Activated T-cell treated with anti-CD3 and anti-CD28 coated beads, Interleukin-2, amount 50 U/mL, for 4 hours (primary cell): ENCODE data around the gene SLC4A11. TPM values are rescaled to one million over a fixed set of nuclear protein-coding genes. Genes with fewer than 3 reads are reported as not detected.
"Not testable (repeated sequence)": the region's sequence is repeated elsewhere in the genome, so short reads cannot be mapped to it uniquely, and the experiment has no call there.

Source experiments
- ATAC-seq, 2 donors: fragments of 200-7000 bp; cut with Tn5 transposase; one replicate each; pipeline ENCODE4 v1.10.0; 2021
- DNase-seq: peaks from one replicate; pipeline ENCODE4 v3.0.0-alpha.2; 2020
- H3K27me3 Mint-ChIP-seq: one replicate; pipeline ENCODE4 v1.8.0; 2021; ENCODE audit warnings: low read depth, mixed read lengths
- H3K36me3 Mint-ChIP-seq: one replicate; pipeline ENCODE4 v1.8.0; 2022; ENCODE audit warnings: mixed read lengths; ENCODE audit not compliant: insufficient read depth
- H3K4me1 Mint-ChIP-seq: one replicate; pipeline ENCODE4 v1.8.0; 2021; ENCODE audit warnings: low read depth, mixed read lengths
- H3K4me3 Mint-ChIP-seq: one replicate; pipeline ENCODE4 v1.8.0; 2021; ENCODE audit warnings: mild to moderate bottlenecking, moderate library complexity, mixed read lengths
- H3K9me3 Mint-ChIP-seq: one replicate; pipeline ENCODE4 v1.8.0; 2021; ENCODE audit warnings: mixed read lengths
- total RNA-seq, 3 donors: library from RNA; stranded (reverse); gene quantifications; one replicate each; pipeline ENCODE4 v1.2.1, GENCODE V29; 2021

SLC4A11 gene
- total RNA-seq, 3 donors from 2014 or later, result 1.3 to 3.1 (median 1.4) TPM

DNA sequence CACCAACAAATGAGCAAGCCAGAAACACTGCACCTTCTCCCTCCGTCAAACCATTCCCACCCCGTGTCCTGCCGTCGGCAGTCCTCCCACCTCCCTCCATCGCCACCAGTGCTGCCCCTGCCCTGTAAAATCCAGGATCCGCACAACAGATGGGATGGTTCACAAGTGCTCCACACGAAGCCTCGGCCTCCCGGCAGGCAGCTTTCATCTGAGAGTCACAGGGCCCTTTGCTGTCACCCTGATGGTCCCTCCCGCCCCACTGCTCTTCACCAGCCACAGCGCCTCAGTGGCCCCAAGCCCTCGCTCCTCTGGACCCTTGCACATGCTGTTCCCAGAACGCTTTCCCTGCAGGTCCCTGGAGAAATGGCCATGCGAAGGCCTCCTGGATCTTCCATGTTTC lies 12.1 kb downstream of the SLC4A11 start:
- H3K4me3 Mint-ChIP-seq, result no peak overlapping the region
- H3K27me3 Mint-ChIP-seq, result no peaks in the 10 kb centered on the region
- H3K9me3 Mint-ChIP-seq, result no peaks in the 10 kb centered on the region
- no peaks in the 10 kb centered on the region for H3K36me3 Mint-ChIP-seq
- ATAC-seq (no peak), DNase-seq (no peak)
- H3K4me1 Mint-ChIP-seq, result peaks cover 10% of the 10 kb centered on the region

DNA sequence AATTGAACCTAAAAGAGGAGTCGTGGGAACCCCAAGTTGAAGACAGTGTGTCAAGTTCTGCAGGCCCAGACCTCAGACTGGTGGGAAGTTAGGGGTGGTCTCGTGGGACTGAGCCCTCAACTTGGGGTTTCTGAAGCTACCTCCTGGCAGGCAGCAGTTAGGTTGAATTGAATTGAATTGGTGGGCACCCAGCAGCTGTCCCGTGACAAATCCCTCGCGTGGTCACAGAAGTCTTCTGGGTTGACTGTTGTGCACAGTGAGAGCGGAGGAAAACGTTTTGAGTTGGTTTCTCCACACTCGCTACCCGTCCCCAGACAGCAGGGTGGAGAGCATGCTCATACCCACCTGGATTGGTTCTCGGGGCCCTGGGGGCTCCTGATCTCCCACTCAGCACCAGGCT lies 12.9 kb downstream of the SLC4A11 start:
- Mint-ChIP-seq H3K27me3 (no peaks in the 10 kb centered on the region), H3K9me3 (no peaks in the 10 kb centered on the region), H3K36me3 (peaks cover 8% of the 10 kb centered on the region), H3K4me1 (peaks cover 10% of the 10 kb centered on the region), H3K4me3 (no peak overlapping the region)
- ATAC-seq (no peak), DNase-seq (no peak)

DNA sequence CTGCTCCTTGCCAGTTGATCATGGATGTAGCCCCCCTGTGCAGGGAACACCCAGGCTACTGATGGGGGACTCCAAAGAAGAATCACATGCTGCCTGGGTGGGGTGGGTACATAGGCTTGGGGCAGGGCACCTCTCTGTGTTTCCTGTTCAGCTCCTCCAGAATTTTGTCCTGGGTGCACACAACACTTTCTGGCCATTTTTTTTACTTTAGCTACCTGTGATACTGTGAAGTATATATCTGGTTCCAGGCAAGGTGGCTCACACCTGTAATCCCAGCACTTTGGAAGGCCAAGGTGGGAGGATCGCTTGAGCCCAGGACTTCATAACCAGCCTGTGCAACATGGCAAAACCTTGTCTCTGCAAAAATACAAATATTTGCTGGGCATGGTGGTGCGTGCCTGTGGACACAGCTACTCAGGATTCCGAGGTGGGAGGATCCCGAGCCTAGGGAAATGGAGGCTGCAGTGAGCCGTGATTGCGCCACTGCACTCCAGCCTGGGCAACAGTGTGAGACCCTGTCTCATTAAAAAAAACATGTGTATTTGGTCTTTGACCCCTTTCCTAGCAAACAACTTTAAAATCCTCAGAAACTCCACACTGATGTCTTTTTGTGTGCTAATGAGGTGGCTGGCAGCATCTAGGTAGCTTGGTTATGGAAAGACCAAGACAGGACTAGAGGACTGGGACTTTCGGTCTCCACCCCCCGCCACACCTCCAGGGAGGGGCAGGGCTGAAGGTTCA lies 14.1 kb downstream of the SLC4A11 start:
- peaks cover 8% of the 10 kb centered on the region for H3K36me3 Mint-ChIP-seq
- ATAC-seq (no peak), DNase-seq (no peak)
- no peak overlapping the region for H3K4me3 Mint-ChIP-seq
- no peaks in the 10 kb centered on the region for H3K27me3 Mint-ChIP-seq
- H3K9me3 Mint-ChIP-seq, result no peaks in the 10 kb centered on the region
- peaks cover 10% of the 10 kb centered on the region for H3K4me1 Mint-ChIP-seq

DNA sequence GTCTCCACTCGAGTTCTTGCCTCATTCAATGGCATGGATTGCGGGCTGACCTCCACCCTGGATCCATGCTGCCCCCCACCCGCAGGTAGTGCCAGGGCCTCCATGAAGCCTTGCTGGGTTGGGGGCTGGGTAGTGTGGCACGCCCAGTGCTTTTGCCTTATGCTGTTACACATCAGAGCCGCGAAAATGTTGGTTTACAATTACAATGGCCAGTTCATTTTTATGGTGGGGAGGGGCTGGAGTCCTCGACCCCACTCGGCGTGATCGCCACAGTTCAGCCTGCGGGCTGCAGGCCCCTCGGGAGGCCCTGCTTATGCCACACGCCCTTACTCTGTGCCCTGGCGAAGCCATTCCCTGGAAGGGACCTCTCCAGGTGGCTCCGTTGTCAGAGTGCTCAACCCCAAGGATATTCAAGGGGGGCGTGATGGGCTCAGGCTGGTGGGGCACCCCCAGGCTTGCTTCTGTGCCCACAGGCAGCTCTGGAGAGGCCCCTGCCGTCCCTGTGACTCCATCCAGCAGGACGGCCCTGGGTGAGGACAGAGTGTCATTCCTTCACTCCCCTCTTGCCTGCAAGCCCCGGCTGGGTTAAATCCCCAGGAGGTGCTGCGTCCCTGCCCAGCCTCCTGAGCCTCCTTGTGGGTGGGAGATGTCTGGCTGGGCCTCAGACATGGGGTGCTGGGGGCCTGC lies 14.9 kb downstream of the SLC4A11 start:
- DNase-seq (no peak), ATAC-seq (no peak)
- Mint-ChIP-seq H3K27me3 (no peaks in the 10 kb centered on the region), H3K4me3 (no peak overlapping the region), H3K9me3 (no peaks in the 10 kb centered on the region), H3K4me1 (peaks cover 10% of the 10 kb centered on the region), H3K36me3 (peaks cover 8% of the 10 kb centered on the region)

DNA sequence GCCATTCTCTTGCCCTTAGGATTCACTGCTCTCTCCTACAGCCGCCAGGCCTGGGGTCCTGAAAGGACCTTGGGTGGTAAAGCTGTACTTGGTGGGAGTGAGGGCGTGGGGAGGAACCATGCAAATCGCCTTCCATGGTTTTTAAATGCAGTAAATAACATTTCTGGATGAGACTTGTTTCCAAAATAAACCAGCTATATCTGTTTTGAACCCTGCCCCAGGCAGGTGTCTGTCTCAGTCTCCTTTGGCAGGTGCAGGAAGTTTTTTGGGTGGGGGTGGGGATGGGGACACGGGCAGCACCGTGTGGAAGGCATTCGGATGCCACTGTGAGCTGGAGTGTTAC lies 15.4 kb downstream of the SLC4A11 start:
- H3K4me1 Mint-ChIP-seq, result peaks cover 10% of the 10 kb centered on the region
- H3K36me3 Mint-ChIP-seq, result peaks cover 8% of the 10 kb centered on the region
- ATAC-seq (no peak), DNase-seq (no peak)
- H3K4me3 Mint-ChIP-seq, result no peak overlapping the region
- no peaks in the 10 kb centered on the region for H3K9me3 Mint-ChIP-seq
- H3K27me3 Mint-ChIP-seq, result no peaks in the 10 kb centered on the region

DNA sequence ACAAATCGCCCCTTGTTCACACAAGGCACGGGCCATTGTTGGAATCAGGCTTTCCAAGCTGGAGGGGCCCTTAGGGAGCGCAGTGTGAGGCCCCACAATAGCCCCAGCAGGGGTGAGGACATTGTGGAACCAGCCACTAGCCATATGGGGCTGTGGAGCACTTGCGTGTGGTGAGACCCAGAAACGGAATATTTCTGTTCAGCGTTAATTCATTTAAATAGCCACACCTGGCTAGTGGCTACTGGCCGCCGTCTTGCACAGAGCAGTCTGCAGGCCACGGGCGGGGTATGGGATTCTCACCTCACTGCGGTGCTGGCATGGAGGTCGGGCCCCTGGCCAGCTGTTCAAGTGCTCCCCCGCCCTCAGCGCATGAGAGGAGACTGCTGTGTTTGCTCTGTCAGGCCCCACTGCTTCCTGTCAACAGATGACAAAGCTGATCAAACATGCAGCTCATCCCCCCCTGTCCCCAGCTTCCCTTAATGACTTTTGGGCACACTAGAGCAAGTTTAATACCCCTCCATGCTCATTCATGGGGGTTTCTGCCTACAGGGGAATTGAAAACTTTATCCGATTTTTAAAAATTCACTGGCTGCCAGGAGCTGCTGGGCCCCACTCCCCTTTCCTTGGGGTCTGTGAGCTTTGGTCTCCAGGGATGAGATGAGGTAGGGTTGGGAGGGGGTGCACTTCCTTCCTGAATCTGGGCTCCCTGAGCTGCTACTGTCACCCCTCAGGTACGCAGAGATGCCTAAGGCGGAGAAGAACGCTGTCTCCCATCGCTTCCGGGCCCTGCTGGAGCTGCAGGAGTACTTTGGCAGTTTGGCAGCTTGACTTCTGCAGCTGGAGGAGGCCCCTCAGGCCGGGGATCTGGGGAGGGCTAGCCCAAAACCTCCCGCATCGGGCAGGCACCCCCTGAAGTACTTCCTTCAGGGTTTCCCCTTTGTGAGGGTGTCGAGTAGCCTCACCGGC lies 16.1 kb downstream of the SLC4A11 start:
- DNase-seq (no peak), ATAC-seq (peak; percentile 70 to 71)
- no peak overlapping the region for H3K4me3 Mint-ChIP-seq
- peaks cover 8% of the 10 kb centered on the region for H3K36me3 Mint-ChIP-seq
- H3K4me1 Mint-ChIP-seq, result peaks cover 10% of the 10 kb centered on the region
- no peaks in the 10 kb centered on the region for H3K9me3 Mint-ChIP-seq
- no peaks in the 10 kb centered on the region for H3K27me3 Mint-ChIP-seq

DNA sequence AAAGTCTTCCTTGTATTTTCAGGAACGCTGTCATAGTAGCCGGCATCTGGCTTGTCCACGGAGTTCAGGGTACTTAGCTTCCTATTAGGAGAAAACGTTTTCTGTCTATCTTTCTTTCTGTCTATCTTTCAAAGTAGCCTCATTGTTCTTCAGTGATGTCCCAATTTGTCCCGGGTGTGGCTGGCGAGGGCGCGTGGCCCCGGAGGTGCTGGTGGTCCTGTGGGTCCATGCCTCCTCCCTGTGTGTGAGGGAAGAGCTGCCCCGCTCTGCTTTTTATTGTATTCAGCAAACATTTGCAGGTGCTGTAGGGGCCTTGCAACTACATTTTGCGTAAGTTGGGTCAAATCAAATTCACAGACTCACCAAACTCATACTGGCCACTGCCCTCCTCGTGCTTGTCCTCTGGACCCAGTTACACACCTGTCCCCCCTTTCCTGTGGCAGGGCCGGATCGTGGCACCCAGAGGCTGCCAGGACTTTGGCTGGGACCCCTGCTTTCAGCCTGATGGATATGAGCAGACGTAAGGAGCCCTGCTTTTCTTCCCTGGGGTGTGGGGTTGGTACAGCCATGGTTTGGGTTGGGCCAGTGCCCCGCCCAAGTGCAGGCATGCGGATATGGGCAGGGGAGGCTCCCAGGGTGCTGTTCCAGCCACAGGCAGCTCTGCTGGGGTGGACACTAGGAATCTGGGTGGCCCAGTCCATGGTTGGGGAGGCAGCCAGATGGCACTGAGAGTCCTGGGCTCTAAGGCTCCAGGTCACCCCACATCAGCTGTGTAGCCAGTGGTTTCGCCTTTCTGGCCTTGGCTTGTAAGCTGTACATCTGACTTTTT lies 17.4 kb downstream of the SLC4A11 start:
- no peaks in the 10 kb centered on the region for H3K27me3 Mint-ChIP-seq

DNA sequence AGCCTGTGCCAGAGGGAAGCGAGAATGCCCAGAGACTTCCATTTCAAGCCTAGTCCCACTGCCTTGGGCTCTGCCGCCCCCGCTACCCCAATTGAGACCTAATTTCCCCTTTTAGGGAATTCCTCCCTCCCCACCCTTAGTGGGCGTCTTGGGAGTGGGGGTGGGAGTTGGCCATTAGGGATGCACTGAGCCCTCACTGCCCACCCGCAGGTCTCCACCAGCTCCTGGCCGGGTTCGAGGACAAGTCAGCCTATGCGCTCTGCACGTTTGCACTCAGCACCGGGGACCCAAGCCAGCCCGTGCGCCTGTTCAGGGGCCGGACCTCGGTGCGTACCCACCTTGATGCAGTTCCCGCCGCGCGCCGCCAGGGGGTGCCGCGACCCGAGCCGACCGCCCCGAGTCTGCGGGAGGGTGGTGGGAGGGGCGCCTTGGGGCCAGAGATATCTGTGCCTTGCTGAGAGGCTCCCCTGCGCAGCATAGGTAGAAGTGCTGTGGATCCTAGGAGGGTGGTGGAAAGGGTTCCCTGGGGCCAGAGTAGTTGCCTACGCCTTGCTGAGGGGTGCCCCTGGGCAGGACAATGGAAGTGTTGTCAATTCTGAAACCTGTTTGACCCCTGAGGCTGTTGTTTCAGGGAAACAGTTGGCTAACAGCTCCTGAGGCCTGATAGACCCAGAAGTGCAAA lies 20.5 kb downstream of the SLC4A11 start:
- H3K36me3 Mint-ChIP-seq, result peaks cover 11% of the 10 kb centered on the region
- DNase-seq, result peak; percentile 68
- no peaks in the 10 kb centered on the region for H3K9me3 Mint-ChIP-seq
- peak; percentile 90 to 92 for ATAC-seq
- H3K4me3 Mint-ChIP-seq, result no peak overlapping the region
- peaks cover 8% of the 10 kb centered on the region for H3K4me1 Mint-ChIP-seq
- no peaks in the 10 kb centered on the region for H3K27me3 Mint-ChIP-seq

More for the DNA sequence above, 17.4 kb downstream of the SLC4A11 start:
- peaks cover 8% of the 10 kb centered on the region for H3K36me3 Mint-ChIP-seq
- no peak overlapping the region for H3K4me3 Mint-ChIP-seq
- ATAC-seq, result no peak
- H3K4me1 Mint-ChIP-seq, result peaks cover 10% of the 10 kb centered on the region
- no peaks in the 10 kb centered on the region for H3K9me3 Mint-ChIP-seq
- no peak for DNase-seq

DNA sequence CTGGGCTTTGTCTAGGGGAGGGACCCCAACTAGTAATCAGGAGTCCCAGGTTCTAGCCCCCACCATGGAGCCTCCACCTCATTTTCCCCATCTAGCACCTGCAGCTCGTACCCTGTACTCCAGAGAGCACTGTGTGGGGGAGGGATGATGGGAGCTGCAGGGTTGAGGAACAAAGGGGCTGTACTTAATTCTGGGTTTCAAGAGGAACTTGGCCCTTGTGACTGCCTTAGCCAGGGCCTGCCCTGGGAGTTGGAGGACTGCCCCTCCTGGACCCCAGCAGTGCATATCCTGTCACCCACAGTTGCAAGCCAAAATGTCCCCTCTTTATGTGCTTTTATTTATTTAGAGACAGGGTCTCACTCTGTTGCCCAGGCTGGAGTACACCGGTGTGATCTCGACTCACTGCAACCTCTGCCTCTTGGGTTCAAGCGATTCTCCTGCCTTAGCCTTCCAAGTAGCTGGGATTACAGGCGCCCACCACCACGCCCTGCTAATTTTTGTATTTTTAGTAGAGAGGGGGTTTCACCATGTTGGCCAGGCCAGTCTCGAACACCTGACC lies 23.6 kb downstream of the SLC4A11 start:
- H3K9me3 Mint-ChIP-seq, H3K36me3 Mint-ChIP-seq, H3K4me3 Mint-ChIP-seq, ATAC-seq, DNase-seq, H3K27me3 Mint-ChIP-seq: not testable (repeated sequence)
- peaks cover 10% of the 10 kb centered on the region for H3K4me1 Mint-ChIP-seq

DNA sequence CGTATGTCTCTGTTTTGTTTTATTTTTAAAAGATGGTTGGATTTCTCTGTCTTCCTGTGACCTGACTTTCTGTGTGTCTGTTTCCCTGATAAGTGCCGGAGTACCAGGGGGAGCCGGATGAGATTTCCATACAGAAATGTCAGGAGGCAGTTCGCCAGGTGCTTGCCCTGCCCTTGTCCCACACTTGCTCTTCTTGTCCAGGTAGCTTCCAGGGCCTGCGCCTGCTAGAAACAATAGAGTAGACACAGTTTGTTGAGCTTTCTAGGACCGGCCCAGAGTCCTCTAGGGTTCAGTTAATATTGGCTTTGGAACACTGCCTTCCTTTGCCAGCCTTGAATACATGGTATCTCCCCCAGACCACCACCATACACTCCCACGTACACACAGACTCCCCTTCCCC lies 25.8 kb downstream of the SLC4A11 start:
- no peaks in the 10 kb centered on the region for H3K9me3 Mint-ChIP-seq
- ATAC-seq, result no peak

DNA sequence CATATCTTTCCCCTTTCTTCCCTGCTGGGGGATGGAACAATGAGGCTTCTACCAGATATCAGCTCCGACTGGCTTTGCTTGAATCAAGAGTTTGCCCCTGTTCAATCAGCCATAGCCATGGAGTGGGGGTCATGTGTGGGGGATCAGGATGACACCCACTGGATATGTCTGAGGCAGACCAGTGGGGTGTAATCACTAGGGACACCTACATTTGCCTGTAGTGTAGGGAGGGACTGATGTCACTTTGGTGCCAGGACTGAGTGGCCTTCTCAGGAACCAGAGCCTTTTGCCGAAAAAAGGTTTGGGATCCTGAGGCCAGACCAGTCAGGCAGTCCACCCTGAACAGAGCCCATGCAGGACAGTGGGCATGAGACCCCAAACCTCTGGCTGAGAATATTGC lies 28.6 kb downstream of the SLC4A11 start:
- Mint-ChIP-seq H3K9me3 (no peaks in the 10 kb centered on the region), H3K27me3 (no peaks in the 10 kb centered on the region), H3K4me1 (peaks cover 24% of the 10 kb centered on the region), H3K36me3 (peaks cover 10% of the 10 kb centered on the region), H3K4me3 (peak overlapping the region; percentile 100)
- DNase-seq (no peak), ATAC-seq (no peak)

More for the DNA sequence above, 25.8 kb downstream of the SLC4A11 start:
- Mint-ChIP-seq H3K36me3 (peaks cover 10% of the 10 kb centered on the region), H3K4me1 (peaks cover 24% of the 10 kb centered on the region), H3K27me3 (no peaks in the 10 kb centered on the region), H3K4me3 (no peak overlapping the region)
- DNase-seq, result no peak

DNA sequence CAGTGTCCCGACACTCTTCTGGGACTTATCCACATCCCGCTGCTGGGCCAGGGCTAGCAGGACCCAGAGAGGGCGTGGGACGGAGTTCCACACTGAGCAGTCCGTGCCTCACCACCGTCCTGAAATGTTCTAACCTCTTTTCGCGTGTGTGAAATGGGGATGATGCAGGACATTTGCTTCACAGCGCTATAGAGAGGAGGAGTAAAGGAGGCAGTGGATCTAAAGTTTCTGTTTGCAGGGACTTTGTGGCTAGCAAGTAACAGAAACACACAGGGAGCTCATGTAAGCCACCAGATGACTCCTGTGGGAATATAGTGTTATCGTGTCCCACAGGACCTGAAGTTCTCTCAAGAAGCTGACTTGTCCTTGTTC lies 29.1 kb downstream of the SLC4A11 start:
- H3K27me3 Mint-ChIP-seq, result no peaks in the 10 kb centered on the region
- ATAC-seq (peak; percentile 24 to 51), DNase-seq (no peak)
- H3K9me3 Mint-ChIP-seq, result no peaks in the 10 kb centered on the region
- H3K36me3 Mint-ChIP-seq, result peaks cover 10% of the 10 kb centered on the region
- H3K4me3 Mint-ChIP-seq, result peak overlapping the region; percentile 100
- peaks cover 24% of the 10 kb centered on the region for H3K4me1 Mint-ChIP-seq
